Inflammatory macrophage (primary cell): ENCODE data around the gene MMP20.

Experiments
- DNase-seq, 2 donors: peaks; one replicate each; pipeline ENCODE4 v3.0.0-alpha.2; 2020 to 2022

The MMP20 gene

DNA sequence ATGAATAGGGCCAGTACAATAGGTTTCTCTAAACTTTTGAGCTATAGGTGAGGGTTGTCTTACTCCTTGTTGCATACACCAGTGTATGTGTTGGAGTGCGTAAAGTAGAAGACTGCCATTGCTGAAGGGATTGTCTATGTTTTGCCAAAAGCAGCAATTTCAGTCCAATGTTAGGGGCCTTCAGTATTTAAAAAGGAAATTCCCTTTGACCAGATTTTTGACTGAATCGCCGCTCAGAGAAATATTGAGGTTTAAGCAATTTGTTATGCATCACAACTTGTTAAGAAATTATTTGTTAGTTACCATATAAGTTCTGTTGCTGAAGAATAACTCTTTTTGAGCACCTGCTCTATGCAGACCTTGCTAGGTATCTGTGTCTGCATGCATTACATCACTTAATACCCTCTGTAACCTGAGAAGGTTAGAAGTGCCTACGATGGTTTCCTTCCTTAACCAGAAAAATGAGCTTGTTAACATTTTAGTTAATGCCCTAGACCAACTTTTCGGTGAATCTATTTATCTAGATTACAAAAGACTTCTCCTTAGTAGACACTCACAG, 33.9 kb downstream of the MMP20 start:
- DNase-seq, result no peak

DNA sequence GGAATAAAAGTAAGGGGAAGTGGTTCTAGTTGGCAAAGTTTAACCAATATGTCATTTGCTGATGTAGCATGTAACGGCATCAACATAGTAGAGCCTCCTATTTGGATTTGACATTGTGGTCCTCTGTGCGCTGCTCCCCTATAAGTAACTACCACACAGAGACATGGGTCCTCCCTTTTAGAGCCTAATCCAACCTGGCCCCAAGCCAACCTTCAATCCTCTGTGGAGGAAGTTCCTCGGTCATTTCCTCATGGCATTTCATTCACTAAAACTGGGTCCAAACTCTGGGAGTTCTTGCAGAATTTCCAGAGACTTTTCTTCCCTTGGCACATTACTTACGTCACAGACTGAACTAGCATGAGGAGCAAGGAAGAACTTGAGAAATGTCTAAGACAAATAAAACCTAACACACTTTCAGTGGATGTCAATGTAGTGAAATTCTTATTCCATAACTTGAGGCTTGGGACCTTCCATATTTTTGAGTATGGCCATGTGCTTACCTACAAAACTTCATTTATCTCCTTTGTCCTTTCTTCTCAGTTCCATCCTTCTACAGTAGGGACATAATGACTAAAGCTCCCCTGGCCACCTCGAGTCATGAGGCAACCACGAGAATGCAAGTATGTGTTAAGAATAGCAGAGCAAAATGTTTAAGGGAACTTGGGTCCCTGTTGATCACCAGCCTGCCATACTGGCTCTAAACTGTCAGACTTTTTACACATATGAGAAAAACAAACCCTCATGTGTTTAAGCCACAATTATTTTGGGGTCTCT, 34.7 kb downstream of the MMP20 start:
- peak; percentile 70 to 90 for DNase-seq

DNA sequence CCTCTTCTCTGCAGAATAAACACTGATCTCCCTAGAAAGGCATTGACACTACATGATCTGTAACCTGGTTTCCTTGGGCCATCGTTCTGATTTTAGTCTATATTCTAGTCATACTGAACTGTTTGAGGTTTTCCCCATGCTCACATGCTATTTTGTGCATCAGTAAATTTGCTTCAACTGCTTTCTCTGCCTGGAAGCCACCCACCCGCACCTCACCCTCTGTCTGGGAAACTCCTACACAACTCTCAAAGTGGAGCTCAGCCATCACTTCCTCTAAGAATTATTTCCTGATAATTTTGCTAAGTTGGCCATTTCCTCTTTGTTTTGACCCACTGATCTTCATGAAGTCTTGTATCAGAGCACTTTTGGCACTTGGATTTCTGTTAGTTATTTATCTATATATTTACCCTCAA, 36.1 kb downstream of the MMP20 start:
- peak; percentile 91 to 95 for DNase-seq

DNA sequence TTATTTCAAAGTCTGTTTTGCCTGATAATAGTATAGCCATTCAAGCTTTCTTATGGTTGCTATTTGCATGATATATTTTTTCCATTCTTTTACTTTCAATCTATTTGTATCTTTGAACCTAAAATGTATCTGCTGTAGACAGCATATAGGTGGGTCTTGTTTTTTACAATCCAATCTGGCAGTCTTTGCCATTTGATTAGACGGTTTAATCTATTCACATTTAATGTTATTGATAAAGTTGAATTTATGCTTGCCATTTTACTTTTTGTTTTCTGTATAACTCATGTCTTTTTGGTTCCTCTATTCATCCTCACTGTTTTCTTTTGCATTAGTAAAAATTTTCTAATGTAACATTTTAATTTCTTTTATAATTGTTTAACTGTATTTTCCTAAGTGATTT, 37.4 kb downstream of the MMP20 start:
- no peak for DNase-seq

DNA sequence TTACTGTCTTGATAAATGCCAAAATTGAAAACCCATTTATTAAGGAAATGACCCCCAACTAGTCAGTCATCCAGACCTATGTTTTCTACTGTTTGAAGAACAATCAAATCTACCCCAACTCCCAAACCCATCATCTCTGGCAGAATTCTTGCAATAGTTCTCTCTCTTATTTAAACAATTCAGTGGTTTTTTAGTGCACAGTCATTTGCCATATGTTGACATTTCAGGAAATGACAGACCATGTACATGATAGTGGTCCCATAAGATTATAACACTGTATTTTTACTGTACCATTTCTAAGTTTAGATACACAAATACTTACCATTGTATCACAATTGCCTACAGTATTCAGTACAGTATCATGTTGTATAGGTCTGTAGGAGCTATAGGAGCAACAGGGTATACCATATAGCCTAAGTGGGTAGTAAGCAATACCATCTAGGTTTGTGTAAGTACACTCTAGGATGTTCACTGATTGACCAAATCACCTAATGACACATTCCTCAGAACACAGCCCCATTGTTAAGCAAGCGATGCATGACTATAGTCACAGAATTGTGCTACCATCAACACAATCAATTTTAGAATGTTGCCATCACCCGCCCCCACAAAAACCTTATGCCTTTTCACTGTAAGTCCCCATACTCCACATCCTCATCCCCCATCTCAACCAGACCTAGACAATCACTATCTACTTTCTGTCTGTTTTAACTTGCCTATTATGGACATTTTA, 41.8 kb downstream of the MMP20 start:
- DNase-seq, result peak; percentile 71 to 77

DNA sequence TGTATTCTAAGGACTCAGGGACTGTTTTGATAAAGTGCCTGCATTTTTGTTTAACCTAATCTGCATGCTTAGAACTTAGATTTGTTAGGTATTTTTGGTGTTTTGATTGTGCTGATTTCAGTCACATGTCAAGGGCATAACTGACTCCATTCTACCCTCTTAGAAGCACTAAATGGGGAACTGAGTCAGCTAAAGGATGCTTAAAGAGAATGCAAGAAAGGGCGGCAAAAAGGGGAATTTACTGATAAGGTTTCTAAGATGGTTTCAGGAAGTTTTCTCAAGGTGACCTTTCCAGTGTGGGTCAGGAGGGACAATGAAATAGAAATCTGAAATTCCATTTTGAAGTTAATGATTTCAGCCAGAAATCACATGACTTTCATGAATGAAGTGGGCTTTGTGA, 43.0 kb downstream of the MMP20 start:
- peak in 1 of 2 donors; percentile 20 for DNase-seq

DNA sequence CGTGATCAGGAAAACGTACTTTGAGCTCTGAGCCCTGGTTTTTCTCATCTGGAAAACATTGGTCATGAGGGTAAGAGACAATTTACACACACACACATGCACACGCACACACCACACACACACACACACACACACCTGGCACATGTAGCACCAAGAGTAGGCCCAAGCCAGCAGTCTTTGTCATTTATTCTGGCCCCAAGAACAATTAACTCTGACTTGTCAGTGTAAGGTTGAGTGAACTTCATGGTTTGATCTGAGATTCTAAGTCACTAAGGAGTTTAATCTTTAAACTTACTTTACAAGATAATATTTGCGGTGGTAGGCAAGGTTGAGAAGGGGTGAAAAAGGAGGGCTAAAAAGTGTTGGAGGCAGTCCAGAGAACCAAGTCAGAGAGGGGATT, 44.1 kb downstream of the MMP20 start:
- DNase-seq, result no peak

DNA sequence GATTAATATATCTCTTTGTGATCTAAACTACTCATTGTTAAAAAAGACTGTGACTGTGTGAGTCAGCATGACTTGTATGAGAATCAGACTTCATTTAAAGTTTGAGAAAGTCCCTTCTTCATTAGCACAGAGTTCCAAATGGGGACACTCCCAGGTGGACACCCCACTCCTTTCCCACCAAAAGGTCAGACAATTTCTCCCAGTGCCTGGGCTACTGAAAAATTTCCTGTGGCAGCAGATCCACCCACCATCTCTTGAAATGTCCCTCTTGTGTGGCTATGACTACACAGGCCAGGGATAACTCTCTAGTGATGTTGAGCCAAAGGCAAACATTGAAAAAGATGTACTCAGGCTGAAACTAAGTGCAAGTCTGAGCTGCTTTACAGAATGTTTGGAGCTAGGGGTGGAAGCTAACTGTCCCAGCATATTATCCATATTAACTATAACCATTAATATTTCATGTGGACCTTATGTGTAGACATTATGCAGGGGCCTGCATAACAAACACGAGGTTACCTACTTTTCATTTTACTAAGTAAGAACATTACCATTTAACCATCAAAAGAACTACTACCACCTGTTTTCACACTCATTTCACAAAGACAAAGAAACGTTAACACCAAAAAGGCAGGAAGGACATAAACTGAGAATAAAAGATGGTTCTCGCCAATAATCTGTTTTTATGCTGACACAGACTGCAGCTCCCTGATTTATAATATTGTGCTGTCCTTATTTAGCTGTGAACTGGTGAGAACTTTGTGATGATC, 44.8 kb downstream of the MMP20 start:
- peak in 1 of 2 donors; percentile 74 for DNase-seq

DNA sequence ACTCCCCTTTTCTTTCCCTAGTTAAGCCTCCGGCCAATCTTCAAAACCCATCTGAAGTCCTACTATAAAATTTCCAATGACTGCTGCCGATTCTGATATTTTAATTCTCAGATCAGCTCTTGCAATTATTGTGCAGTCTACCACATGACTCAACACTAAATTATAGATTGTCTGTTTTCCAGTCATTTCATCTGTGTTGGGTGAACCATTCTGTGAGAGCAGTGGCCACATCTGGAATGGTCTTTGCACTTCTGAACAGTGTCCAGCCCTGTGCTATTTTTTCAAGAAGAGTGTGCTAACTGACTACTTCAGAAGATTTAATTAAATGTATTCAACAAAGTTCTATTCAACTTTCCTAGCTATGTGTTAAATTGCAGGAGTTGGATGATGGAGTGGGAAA, 47.4 kb downstream of the MMP20 start:
- no peak for DNase-seq

DNA sequence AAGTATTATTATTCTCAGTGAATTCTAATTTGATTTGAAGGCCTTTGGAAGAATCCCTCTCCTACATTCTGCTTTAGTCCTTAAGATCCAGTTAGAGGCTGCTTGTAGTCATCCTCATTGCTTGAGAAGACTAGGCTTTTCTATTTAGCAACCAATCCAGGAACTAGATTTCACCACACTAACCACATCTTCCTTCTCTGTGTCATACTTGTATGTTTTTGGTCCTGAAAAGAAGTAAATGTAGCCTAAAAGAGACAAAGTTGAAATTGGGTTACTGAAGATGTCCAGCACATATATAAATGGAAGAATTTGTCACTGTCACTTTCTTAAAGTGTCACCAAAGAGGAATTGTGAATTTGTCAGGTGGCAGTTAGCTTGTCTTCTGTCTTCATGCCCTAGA, 48.0 kb downstream of the MMP20 start:
- peak; percentile 85 to 90 for DNase-seq

DNA sequence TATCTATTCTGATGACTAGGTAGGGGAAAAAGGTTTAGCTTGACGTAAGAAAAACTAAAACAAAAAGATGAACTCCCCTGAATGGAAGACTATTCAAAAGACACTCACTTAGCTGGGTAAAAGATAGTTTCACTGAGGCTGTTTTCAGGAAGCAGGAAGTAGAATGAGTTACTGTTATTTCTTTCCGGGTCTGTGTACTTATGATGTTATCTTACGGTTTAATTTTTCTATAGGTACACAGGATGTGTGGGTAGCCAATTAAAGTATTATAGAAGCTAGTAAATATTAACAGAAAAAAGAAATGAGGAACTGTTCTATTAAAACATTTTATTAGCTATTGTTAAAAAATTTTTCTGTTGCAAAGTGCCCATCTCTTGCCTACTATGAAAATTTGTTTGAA, 48.8 kb downstream of the MMP20 start:
- no peak for DNase-seq

DNA sequence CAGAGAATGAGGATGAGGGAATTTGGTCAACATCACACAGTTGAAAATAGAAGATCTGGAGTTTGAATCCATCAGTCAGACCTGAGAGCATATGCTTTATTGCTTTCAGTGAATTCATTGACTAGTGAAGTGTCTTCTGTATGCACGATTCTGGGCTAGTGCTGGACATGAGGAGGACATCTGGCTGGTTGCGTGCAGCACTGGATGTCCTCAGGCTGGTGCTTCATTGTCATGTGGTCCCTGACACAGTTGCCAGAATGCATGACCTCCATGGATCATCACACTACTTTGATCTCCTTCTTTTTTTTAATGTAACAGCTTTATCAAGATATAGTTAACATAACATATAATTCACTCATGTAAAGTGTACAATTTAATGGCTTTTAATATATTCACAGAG, 50.1 kb downstream of the MMP20 start:
- DNase-seq, result peak in 1 of 2 donors; percentile 45

DNA sequence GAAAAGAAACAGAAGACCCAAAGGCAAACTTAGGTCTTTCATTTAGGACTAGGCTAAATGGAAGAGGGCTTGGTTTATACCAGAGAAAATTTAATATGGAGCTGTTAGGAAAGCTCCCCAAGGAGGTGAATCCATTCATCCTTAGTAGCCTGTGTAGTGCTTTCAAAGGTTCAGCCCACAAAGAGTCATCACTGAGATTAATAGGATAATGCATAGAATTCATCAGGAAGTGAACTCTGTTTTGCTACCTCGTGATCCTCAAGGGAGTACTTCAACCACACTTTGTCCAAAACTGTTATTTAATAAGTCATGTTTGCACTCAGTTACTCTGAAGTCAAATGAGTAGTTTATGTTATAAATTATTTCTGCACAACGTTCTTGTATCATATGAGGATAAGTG, 51.3 kb downstream of the MMP20 start:
- DNase-seq, result peak in 1 of 2 donors; percentile 54

DNA sequence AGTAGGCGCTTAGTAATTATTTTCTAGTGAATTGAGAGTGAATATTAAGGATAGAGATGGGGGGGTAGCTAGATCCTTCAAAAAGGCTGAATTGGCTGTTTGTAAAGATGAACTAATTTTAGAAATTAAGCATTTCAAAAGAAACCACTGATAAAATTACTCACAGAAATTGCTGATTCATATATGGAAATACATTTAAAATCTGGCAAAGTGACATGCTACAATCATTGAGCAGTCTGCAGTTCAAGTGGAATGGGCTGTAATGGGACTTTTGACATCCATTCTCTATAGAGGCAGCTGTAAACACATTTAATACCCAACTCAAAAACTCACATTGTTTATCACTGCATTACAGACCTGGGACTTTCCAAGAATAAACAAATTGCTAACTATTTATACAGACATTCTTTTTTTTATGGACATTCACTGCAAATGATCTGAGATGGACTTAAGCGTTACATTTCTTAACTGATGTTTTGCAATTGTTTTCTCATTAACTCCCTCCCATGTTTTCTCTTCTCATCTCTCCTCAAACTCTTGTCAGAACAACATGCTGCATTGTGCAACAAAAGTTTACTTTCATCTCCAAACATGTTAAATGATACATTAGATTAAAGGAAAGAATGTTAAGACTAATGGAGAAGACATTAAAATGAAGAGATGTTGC, 52.4 kb downstream of the MMP20 start:
- no peak for DNase-seq

DNA sequence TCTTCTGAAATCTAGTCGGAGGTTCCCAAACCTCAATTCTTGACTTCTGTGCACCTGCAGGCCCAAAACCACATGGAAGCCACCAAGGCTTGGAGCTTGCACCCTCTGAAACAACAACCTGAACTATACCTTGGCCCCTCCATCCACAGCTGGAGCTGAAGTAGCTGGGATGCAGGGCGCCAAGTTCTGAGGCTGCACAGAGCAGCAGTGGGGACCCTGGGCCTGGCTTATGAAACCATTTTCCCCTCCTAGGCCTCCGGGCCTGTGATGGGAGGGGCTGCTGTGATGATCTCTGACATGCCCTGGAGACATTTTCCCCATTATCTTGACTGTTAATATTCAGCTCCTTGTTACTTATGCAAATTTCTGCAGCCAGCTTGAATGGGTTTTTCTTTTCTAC, 56.3 kb downstream of the MMP20 start:
- DNase-seq, result no peak

DNA sequence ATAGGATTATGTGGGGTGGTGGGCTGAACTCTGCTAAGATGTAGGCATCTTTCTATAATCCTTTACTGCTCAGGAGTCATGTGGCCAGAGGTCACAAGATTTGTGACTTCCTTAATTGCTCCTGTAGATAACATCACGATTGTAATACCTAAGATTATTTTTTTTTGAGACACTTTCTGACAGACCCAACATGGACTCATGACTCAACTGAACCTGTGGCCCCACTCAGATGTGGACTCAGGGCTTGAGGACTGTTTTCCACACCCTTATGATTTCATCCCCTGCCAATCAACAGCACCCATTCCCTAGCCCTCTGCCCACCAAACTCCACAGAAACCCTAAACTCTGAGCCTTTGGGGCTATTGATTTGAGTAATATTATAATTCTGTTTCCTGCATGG, 59.0 kb downstream of the MMP20 start:
- no peak for DNase-seq

DNA sequence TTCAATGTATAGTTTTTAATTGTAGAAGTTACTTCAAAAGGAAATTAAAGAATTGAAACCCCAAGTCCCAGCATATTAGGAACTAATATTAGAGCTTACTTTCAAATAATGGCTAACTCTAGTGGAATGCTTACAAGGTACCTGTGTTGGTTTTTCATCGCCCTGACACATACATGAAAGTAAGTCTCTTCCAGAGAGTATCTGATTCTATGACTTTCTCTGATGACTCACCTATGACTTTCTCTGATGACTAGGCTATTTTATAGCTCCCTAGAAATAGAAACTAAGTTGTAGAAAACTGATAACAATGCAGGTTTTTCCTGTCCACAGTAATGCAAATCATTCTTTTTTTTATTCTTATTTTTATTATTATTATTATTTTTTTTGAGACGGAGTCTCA, 61.0 kb downstream of the MMP20 start:
- DNase-seq, result no peak

DNA sequence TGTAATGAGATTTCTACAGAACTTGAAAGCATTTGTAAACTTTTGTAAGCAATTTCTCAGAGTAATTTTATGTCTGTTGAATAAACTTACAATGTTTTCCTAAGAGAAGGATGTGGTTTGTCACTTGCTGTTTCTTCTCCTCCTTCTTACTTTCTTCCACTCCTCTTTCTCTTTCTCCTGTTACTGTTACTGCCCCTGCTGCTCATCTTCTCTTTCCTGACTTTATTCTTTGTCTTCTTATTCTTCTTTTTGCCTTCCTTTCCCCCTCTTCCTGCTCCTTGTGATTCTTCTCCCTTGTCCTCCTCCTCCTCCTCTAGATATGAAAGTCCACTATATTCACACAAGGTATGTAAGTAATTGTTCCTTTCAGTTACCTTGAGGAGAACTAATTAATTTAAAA, 63.5 kb downstream of the MMP20 start:
- DNase-seq, result no peak

DNA sequence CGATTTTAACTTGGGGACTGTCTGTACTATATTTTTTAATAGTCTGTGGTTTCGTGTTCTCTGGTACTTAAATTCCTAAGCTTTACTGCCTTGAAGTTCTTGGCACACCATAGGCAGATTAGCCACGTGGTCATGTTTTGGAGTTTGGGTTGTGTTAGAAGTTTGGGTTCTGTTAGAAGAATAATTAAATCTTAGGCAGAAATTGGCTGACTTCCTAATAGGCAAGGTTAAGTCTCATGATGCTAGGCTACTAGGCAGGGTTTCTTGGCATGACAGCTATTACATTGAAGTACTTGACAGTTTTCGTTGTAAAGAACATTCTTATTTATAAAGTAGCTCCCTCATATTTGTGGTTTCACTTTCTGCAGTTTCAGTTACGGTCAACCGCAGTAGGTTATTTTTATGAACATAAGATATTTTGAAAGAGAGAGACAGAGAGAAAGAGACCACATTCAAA, 64.5 kb downstream of the MMP20 start:
- DNase-seq, result peak; percentile 20 to 34

DNA sequence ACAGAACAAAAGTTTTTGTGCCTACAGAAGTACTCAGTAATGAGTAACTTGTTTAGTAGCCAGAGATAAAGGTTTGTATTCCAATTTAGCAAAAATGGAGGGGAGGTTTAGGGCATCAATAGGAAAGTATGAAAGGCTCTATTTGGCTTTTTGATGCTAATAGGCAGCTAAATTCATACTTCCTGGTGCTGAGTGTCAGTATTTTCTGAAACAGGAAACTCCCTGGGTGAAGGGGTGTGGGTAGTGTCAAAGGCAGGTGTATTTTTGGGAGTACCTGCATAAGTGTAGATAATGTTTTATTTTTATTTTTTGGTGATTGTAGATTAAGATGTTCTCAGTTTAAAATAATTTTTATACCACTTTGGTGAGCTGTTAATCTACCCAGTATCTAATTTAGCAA, 65.3 kb downstream of the MMP20 start:
- DNase-seq, result no peak

DNA sequence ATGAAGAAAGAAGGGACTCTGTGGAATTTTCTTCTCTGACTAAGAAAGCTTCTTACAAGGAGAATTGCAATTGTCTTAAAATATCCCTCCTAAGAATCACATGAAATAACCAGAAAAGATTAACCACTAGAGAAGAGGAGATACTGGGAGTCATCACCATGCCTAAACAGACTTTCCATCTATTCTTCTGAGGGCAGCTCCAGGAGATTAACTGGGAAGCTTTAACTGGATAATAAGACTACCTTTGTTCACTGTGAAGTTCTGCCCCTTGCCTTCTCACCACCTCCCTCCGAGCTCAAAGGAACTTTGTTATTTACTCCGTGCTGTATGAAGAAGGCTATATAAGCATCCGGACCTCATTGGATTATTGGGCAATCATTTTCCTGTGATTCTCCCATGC, 70.0 kb downstream of the MMP20 start:
- DNase-seq, result no peak

DNA sequence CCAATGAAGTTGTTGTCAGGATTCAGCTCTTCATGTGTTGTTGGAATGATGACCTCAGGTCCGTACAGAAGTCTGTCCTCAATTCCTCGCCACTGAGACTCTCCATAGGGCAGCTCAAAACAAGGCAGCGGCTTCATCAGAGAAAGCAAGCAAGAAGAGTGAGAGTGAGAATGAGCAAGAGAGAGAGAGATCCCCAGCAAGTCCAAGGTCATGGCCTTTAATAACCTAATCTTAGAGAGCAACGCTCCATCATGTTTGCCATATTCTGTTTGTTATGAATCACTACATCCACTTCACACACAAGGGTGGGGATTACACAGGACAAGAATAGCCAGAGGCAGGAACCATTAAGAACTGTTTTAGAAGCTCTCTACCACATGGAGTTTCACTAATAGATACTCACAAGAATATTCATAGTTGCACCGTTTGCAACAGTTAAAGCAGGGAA, 71.3 kb downstream of the MMP20 start:
- DNase-seq, result no peak
